MM.1S (cell line): ENCODE measurements around the gene ZBTB44.

Source experiments
- CTCF ChIP-seq: fragments of 300-600 bp; sonication (generic); IDR thresholded peaks from 2 replicates; pipeline ENCODE4 v1.5.1; 2016; ENCODE audit warnings: antibody characterized with exemption, low read length, mixed read lengths
- EZH2 ChIP-seq: fragments of 300-600 bp; sonication (generic); optimal IDR thresholded peaks from 2 replicates; pipeline ENCODE3; 2017; ENCODE audit warnings: low read depth, mild to moderate bottlenecking, antibody characterized with exemption, low read length, mixed read lengths

GRCh38 chr11:130300567-130300966 lies 14.2 kb downstream of the ZBTB44 start:
- no peak for TF ChIP-seq CTCF
- TF ChIP-seq EZH2 = no peak
